ENCODE data around the gene MRPL58.

The MRPL58 gene

DNA sequence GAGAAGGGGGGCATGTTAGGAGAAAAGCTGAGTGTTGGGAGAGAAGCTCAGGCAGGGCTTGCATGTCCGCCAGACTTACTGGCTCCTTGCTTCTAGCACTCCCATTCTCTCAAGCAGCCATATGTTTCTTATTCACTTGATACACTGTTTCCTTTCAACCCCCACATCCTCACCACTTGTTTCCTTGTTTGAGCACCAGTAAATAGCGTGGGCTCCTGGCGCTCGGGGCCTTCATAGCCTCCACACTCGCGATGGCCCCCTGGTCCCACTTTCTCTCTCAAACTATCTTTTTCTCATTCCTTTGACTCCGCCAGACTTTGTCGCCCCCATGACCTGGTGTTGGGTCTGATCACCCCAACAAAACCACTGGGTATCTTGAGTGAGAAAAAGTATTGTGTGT is 17.7 kb downstream of the MRPL58 start:
- TF ChIP-seq ZNF555 (tag by site-specific recombination; conservative IDR thresholded peaks at IDR 0.05) (no peak), ZNF791 (tag by site-specific recombination; IDR thresholded peaks at IDR 0.05) (no peak), ZNF529 (tag by site-specific recombination; IDR thresholded peaks at IDR 0.05; ENCODE audit: insufficient replicate concordance) (no peak), KLF9 (tag by site-specific recombination; IDR thresholded peaks at IDR 0.05; ENCODE audit: low read depth) (no peak), ZNF629 (tag by site-specific recombination; IDR thresholded peaks at IDR 0.05) (no peak), ZNF121 (tag by site-specific recombination; IDR thresholded peaks at IDR 0.05) (no peak), ZNF707 (tag by site-specific recombination; IDR thresholded peaks at IDR 0.05) (no peak), ZNF341 (tag by site-specific recombination; IDR thresholded peaks at IDR 0.05; ENCODE audit: low read depth) (no peak), ZNF626 (tag by site-specific recombination; IDR thresholded peaks at IDR 0.05) (no peak), ZNF169 (tag by site-specific recombination; IDR thresholded peaks at IDR 0.05) (no peak), ZNF133 (tag by site-specific recombination; IDR thresholded peaks at IDR 0.05) (no peak), ZNF785 (tag by site-specific recombination; IDR thresholded peaks at IDR 0.05) (no peak)
- H3K4me1 ChIP-seq (ENCODE audit: control insufficient read depth, insufficient read depth, low read length), result peaks cover 4% of the 10 kb centered on the region; the same call in 1 of the 2 replicates
- no peak overlapping the region for H3K4me3 ChIP-seq (ENCODE audit: low read depth, low read length)
- H3K36me3 ChIP-seq (ENCODE audit: control insufficient read depth in 2 of 2, insufficient read depth in 1 of 2, low read length in 2 of 2), result no peaks in the 10 kb centered on the region
- no peak overlapping the region for H3K27ac ChIP-seq (ENCODE audit: extremely low read depth, low read depth, low read length)
- CTCF ChIA-PET, result interaction anchor here (0.6 to 0.7 kb wide), 2 partner anchors 30 to 94 kb away, joined by 3 to 4 read pairs; no protein-coding TSS in a partner anchor
- POLR2A ChIA-PET, result no interaction called here
- H3K9me3 ChIP-seq (ENCODE audit: control insufficient read depth, insufficient read depth, low read depth, low read length), result no peaks in the 10 kb centered on the region

DNA sequence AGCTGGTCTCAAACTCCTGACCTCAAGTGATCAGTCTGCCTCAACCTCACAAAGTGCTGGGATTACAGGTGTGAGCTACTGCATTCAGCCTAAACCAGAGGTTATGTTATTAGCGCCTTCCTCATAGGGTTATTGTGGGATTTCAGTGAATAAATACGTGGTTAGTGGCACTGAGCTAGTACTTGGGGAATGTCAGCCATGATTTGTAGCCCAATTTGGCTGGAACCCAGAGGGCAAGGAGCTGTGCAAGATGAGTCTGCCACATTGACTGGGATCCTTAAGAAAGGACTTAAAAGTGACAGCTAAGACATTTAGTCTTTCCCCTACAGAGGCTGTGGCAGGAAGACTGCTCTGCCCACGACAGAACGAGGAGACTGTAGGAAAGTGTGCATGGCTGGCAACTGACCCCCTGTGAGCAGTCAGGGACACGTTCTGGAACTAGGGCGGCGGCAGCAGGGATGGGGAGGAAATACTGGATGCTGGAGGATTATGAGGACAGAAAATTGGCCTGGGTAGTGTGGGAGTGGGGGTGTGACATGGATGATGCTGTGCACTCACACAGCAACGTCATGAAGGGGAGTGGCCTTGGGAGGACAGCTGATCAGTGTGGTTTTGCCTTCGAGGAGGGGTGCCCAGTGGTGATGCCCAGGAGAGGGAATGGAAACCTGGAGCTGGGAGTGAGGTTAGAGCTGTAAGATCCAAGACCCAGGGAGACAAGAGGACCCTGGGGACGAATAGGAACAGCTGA is 19.7 kb downstream of the MRPL58 start:
- H3K4me3 ChIP-seq (ENCODE audit: low read depth, low read length), result no peak overlapping the region
- POLR2A ChIA-PET, result interaction anchor here (0.9 to 1.7 kb wide), 2 partner anchors 19 to 23 kb away, joined by 3 to 10 read pairs; partner anchors contain the start of gene MRPL58
- CTCF ChIA-PET, result interaction anchor here (0.6 to 2.2 kb wide), 6 partner anchors 8 to 75 kb away, joined by 3 to 11 read pairs (median 5); partner anchors contain the start of gene MRPL58
- 0 out of 2 replicates have a peak, but pooled peaks have one; percentile 49 for TF ChIP-seq IKZF3 (tag by site-specific recombination; IDR thresholded peaks at IDR 0.05)
- TF ChIP-seq ZNF366 (tag by site-specific recombination; conservative IDR thresholded peaks at IDR 0.05), result no peak; the same call in 1 of the 2 replicates
- TF ChIP-seq, protein P1, sequence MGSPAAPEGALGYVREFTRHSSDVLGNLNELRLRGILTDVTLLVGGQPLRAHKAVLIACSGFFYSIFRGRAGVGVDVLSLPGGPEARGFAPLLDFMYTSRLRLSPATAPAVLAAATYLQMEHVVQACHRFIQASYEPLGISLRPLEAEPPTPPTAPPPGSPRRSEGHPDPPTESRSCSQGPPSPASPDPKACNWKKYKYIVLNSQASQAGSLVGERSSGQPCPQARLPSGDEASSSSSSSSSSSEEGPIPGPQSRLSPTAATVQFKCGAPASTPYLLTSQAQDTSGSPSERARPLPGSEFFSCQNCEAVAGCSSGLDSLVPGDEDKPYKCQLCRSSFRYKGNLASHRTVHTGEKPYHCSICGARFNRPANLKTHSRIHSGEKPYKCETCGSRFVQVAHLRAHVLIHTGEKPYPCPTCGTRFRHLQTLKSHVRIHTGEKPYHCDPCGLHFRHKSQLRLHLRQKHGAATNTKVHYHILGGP (tag by site-specific recombination; IDR thresholded peaks at IDR 0.05), result no peak
- no peak for TF ChIP-seq HOXA7 (CRISPR knock-in tag; IDR thresholded peaks at IDR 0.05; ENCODE audit: borderline replicate concordance)
- TF ChIP-seq ZNF585B (tag by site-specific recombination; IDR thresholded peaks at IDR 0.05), result no peak
- TF ChIP-seq, protein P2, sequence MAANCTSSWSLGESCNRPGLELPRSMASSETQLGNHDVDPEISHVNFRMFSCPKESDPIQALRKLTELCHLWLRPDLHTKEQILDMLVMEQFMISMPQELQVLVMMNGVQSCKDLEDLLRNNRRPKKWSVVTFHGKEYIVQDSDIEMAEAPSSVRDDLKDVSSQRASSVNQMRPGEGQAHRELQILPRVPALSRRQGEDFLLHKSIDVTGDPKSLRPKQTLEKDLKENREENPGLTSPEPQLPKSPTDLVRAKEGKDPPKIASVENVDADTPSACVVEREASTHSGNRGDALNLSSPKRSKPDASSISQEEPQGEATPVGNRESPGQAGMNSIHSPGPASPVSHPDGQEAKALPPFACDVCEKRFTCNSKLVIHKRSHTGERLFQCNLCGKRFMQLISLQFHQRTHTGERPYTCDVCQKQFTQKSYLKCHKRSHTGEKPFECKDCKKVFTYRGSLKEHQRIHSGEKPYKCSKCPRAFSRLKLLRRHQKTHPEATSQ (tag by site-specific recombination; IDR thresholded peaks at IDR 0.05), result no peak
- TF ChIP-seq ZNF114 (tag by site-specific recombination; IDR thresholded peaks at IDR 0.05), result no peak
- no peak; the same call in 1 of the 2 replicates for TF ChIP-seq BCL11A (tag by site-specific recombination; IDR thresholded peaks at IDR 0.05; ENCODE audit: low read depth)
- TF ChIP-seq ZNF211 (tag by site-specific recombination; IDR thresholded peaks at IDR 0.05; ENCODE audit: low read depth), result no peak
- TF ChIP-seq SCRT2 (tag by site-specific recombination; IDR thresholded peaks at IDR 0.05), result no peak
- 0 out of 2 replicates have a peak, but pooled peaks have one; percentile 19 for TF ChIP-seq ZNF2 (tag by site-specific recombination; IDR thresholded peaks at IDR 0.05)
- no peak for TF ChIP-seq ZNF214 (tag by site-specific recombination; IDR thresholded peaks at IDR 0.05; ENCODE audit: borderline replicate concordance)
- TF ChIP-seq HOXD13 (CRISPR knock-in tag; IDR thresholded peaks at IDR 0.05; ENCODE audit: borderline replicate concordance), result no peak
- TF ChIP-seq GLIS2 (tag by site-specific recombination; IDR thresholded peaks at IDR 0.05), result peak; percentile 52
- TF ChIP-seq ZNF792 (tag by site-specific recombination; IDR thresholded peaks at IDR 0.05), result no peak
- TF ChIP-seq, protein P3, sequence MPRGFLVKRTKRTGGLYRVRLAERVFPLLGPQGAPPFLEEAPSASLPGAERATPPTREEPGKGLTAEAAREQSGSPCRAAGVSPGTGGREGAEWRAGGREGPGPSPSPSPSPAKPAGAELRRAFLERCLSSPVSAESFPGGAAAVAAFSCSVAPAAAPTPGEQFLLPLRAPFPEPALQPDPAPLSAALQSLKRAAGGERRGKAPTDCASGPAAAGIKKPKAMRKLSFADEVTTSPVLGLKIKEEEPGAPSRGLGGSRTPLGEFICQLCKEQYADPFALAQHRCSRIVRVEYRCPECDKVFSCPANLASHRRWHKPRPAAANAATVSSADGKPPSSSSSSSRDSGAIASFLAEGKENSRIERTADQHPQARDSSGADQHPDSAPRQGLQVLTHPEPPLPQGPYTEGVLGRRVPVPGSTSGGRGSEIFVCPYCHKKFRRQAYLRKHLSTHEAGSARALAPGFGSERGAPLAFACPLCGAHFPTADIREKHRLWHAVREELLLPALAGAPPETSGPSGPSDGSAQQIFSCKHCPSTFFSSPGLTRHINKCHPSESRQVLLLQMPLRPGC (tag by site-specific recombination; IDR thresholded peaks at IDR 0.05), result no peak
- TF ChIP-seq, protein P4, sequence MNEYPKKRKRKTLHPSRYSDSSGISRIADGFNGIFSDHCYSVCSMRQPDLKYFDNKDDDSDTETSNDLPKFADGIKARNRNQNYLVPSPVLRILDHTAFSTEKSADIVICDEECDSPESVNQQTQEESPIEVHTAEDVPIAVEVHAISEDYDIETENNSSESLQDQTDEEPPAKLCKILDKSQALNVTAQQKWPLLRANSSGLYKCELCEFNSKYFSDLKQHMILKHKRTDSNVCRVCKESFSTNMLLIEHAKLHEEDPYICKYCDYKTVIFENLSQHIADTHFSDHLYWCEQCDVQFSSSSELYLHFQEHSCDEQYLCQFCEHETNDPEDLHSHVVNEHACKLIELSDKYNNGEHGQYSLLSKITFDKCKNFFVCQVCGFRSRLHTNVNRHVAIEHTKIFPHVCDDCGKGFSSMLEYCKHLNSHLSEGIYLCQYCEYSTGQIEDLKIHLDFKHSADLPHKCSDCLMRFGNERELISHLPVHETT (tag by site-specific recombination; IDR thresholded peaks at IDR 0.05), result no peak
- TF ChIP-seq ZNF23 (tag by site-specific recombination; IDR thresholded peaks at IDR 0.05; ENCODE audit: borderline replicate concordance), result no peak
- TF ChIP-seq ZNF548 (tag by site-specific recombination; IDR thresholded peaks at IDR 0.05), result 0 out of 2 replicates have a peak, but pooled peaks have one; percentile 42

More for the DNA sequence above, 19.7 kb downstream of the MRPL58 start:
- Histone ChIP-seq H3K4me1 (ENCODE audit: control insufficient read depth, insufficient read depth, low read length) (peaks cover 19% of the 10 kb centered on the region), H3K27ac (ENCODE audit: extremely low read depth, low read depth, low read length) (no peak overlapping the region), H3K36me3 (ENCODE audit: control insufficient read depth in 2 of 2, insufficient read depth in 1 of 2, low read length in 2 of 2) (no peaks in the 10 kb centered on the region), H3K9me3 (ENCODE audit: control insufficient read depth, insufficient read depth, low read depth, low read length) (no peaks in the 10 kb centered on the region)
